LNCaP clone FGC (cell line): ENCODE measurements around the gene ARSK.

Source experiments
- DNase-seq: peaks from one replicate; pipeline ENCODE4 v3.0.0-alpha.2; 2011; ENCODE audit warnings: low read depth
- H3K4me3 ChIP-seq: 2 replicates; pipeline ENCODE4 v1.5.1; 2011; ENCODE audit warnings: mild to moderate bottlenecking, low read depth, low read length, control low read depth
- TF ChIP-seq, protein P1 (sequence below): IDR thresholded peaks from 2 replicates; pipeline ENCODE4 v1.5.1; 2012; ENCODE audit warnings: mild to moderate bottlenecking; ENCODE audit not compliant: control insufficient read depth, insufficient read depth; ENCODE audit errors: extremely low read depth

The ARSK gene

DNA sequence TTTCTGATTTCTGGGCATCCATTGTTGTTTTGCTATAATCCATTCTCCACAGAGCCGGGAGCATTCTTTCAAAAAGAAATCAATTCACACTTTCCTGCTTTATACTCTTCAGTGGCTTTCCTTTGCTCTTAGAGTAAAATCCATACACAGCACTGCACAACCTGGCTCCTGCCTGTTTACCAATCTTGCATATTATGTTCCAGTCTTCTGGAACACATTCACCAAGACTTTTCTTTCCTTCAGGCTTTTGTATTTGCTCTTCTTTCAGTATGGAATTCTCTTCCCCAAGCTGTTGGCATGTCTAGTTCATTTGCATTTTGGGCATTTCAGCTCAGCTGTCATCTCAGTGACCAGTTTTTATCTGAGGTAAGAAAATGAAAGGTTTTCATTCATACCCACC lies 97.9 kb downstream of the ARSK start:
- no peak overlapping the region for H3K4me3 ChIP-seq
- TF ChIP-seq, protein P1, sequence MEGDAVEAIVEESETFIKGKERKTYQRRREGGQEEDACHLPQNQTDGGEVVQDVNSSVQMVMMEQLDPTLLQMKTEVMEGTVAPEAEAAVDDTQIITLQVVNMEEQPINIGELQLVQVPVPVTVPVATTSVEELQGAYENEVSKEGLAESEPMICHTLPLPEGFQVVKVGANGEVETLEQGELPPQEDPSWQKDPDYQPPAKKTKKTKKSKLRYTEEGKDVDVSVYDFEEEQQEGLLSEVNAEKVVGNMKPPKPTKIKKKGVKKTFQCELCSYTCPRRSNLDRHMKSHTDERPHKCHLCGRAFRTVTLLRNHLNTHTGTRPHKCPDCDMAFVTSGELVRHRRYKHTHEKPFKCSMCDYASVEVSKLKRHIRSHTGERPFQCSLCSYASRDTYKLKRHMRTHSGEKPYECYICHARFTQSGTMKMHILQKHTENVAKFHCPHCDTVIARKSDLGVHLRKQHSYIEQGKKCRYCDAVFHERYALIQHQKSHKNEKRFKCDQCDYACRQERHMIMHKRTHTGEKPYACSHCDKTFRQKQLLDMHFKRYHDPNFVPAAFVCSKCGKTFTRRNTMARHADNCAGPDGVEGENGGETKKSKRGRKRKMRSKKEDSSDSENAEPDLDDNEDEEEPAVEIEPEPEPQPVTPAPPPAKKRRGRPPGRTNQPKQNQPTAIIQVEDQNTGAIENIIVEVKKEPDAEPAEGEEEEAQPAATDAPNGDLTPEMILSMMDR, result no peak
- DNase-seq, result no peak

GRCh38 chr5:95654196-95654595 lies 99.3 kb downstream of the ARSK start:
- no peak for DNase-seq
- TF ChIP-seq, protein P1, result no peak
- no peak overlapping the region for H3K4me3 ChIP-seq
